Lower lobe of right lung (tissue), 2 donors: Measurements from ENCODE around the gene PVR. TPM values are rescaled to one million over a fixed set of nuclear protein-coding genes. Genes with fewer than 3 reads are reported as not detected.
"Not testable (repeated sequence)": the region's sequence is repeated elsewhere in the genome, so short reads cannot be mapped to it uniquely, and the experiment has no call there.

ENCODE experiments used
- ATAC-seq, 2 donors: fragments of 200-7000 bp; cut with Tn5 transposase; one replicate each; pipeline ENCODE4 v1.9.1; 2020 to 2022; ENCODE audit warnings: mild to moderate bottlenecking in 2 of 2, moderate library complexity in 2 of 2
- DNase-seq: peaks from one replicate; pipeline ENCODE4 v3.0.0-alpha.2; 2020
- H3K27ac ChIP-seq: fragments of 200-600 bp; one replicate; pipeline ENCODE4 v1.8.0; 2022
- H3K27me3 ChIP-seq: fragments of 200-600 bp; one replicate; pipeline ENCODE4 v1.8.0; 2022; ENCODE audit warnings: low read depth
- H3K36me3 ChIP-seq: fragments of 200-600 bp; one replicate; pipeline ENCODE4 v1.8.0; 2022; ENCODE audit warnings: mild to moderate bottlenecking
- H3K4me1 ChIP-seq: fragments of 200-600 bp; one replicate; pipeline ENCODE4 v1.8.0; 2022
- H3K4me3 ChIP-seq: fragments of 200-600 bp; one replicate; pipeline ENCODE4 v1.8.0; 2022; ENCODE audit warnings: mild to moderate bottlenecking
- H3K9me3 ChIP-seq: fragments of 200-600 bp; one replicate; pipeline ENCODE4 v1.8.0; 2022
- intact Hi-C: fragments of 100-400 bp; cut with DNase I; formaldehyde crosslinking; loops from one replicate; pipeline ENCODE4 v1.11.0; 2022
- total RNA-seq: library from RNA; stranded (reverse); fragmentation: NEBNext Ultra II Directional; extraction: Animal tissue kit (Norgen Biotek cat#: 25700); gene quantifications from one replicate; pipeline ENCODE4 v1.2.1, GENCODE V29; 2021
- TF ChIP-seq, protein P1 (sequence below): fragments of 200-600 bp; IDR thresholded peaks from one replicate; pipeline ENCODE4 v1.8.0; 2022; ENCODE audit warnings: antibody characterized with exemption, mild to moderate bottlenecking
- donor health status: DM: no; HTN: yes; CAD: no; lungs with severe emphysema.

The PVR gene
- total RNA-seq, 1 donor from 2014 or later: 35.0 TPM

DNA sequence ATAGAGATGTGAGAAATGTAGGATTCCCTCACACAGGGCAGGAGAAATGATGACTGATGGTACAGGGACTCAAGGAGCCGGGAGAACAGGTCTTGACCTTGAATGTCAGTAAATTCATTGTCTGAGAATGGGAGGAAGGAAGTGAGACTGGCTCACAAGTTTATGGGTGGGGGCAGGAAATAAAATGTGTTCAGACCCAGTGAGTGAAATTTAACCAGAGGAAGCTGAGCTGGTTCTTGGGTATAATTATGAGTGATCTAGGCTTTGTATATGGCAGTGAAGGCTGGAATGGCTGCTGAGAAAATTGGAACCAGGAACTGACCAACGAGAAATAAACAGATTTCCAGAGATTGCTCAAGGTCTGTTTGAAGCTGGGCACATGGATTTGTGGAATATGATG is 36.7 kb upstream of the PVR start:
- intact Hi-C loops: no loop called here
- Histone ChIP-seq H3K27me3 (no peaks in the 10 kb centered on the region), H3K4me1 (peaks cover 33% of the 10 kb centered on the region), H3K27ac (peak overlapping the region; percentile 64), H3K9me3 (no peaks in the 10 kb centered on the region), H3K36me3 (no peaks in the 10 kb centered on the region), H3K4me3 (no peak overlapping the region)
- DNase-seq (no peak), ATAC-seq (peak; percentile 23 to 30)
- TF ChIP-seq, protein P1, sequence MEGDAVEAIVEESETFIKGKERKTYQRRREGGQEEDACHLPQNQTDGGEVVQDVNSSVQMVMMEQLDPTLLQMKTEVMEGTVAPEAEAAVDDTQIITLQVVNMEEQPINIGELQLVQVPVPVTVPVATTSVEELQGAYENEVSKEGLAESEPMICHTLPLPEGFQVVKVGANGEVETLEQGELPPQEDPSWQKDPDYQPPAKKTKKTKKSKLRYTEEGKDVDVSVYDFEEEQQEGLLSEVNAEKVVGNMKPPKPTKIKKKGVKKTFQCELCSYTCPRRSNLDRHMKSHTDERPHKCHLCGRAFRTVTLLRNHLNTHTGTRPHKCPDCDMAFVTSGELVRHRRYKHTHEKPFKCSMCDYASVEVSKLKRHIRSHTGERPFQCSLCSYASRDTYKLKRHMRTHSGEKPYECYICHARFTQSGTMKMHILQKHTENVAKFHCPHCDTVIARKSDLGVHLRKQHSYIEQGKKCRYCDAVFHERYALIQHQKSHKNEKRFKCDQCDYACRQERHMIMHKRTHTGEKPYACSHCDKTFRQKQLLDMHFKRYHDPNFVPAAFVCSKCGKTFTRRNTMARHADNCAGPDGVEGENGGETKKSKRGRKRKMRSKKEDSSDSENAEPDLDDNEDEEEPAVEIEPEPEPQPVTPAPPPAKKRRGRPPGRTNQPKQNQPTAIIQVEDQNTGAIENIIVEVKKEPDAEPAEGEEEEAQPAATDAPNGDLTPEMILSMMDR: no peak

DNA sequence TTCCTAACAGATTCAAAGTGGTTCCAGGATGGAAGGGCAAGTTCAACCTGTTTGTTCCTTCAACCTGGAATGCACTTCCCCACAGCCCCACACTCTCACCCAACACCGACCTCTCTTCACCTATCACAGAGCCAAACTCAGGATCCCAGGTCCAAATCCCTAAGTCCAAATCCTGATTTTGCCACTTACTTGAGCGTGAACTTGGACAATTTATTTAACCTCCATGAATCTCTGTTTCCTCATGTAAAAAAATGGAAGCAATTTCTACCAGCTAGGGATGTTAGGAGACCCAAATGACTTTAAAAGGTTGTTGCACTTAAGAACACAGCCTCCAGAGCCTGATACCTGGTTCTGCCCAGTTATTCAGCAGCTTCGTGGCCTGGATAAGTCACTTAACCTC is 35.8 kb upstream of the PVR start:
- TF ChIP-seq, protein P1: no peak

DNA sequence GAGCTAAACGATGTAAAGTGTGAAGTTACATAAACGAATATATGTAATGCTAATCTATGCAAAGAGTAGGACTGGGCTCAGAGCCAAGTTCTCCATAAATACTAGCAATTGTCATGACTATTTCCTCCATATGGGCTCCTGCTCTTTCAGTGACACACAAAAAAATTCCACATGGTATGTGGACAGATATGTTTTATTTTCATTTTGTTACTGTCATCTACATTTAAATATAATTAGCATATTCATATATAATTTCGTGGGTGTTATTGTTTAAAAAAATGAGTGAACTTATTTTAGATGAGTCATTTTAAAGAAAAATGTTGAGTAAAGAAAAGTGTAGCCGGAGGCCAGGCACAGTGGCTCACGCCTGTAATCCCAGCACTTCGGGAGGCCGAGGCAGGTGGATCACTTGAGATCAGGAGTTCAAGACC is 35.3 kb upstream of the PVR start:
- intact Hi-C loops: no loop called here
- no peak overlapping the region for H3K4me3 ChIP-seq
- DNase-seq: no peak
- no peaks in the 10 kb centered on the region for H3K27me3 ChIP-seq
- TF ChIP-seq, protein P1: no peak
- no peaks in the 10 kb centered on the region for H3K9me3 ChIP-seq
- no peak for ATAC-seq
- peaks cover 28% of the 10 kb centered on the region for H3K4me1 ChIP-seq
- H3K36me3 ChIP-seq: no peaks in the 10 kb centered on the region
- no peak overlapping the region for H3K27ac ChIP-seq

More for the DNA sequence above, 35.8 kb upstream of the PVR start:
- no peak overlapping the region for H3K27ac ChIP-seq
- no peaks in the 10 kb centered on the region for H3K27me3 ChIP-seq
- DNase-seq (no peak), ATAC-seq (no peak)
- intact Hi-C loops: no loop called here
- no peaks in the 10 kb centered on the region for H3K9me3 ChIP-seq
- no peaks in the 10 kb centered on the region for H3K36me3 ChIP-seq
- H3K4me3 ChIP-seq: no peak overlapping the region
- peaks cover 33% of the 10 kb centered on the region for H3K4me1 ChIP-seq

DNA sequence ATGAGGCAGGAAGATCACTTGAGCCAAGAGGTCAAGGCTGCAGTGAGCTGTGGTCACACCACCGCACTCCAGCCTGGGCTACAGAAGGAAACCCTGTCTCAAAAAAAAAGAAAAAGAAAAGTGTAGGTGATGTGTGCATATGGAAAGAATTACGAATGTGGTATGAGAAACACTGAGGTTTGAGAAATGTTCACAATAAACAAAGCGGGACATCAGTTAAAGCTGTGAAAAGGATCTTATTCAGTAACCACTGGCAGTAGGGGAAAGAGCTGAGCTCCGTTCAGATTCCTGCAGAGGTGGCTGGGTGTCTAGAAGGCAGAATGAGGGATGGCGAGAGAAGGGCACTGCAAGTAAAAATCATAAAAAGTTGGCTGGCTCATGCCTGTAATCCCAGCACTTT is 34.5 kb upstream of the PVR start:
- H3K27me3 ChIP-seq: no peaks in the 10 kb centered on the region
- DNase-seq (no peak), ATAC-seq (no peak)
- peaks cover 20% of the 10 kb centered on the region for H3K4me1 ChIP-seq
- intact Hi-C loops: no loop called here
- H3K36me3 ChIP-seq: no peaks in the 10 kb centered on the region
- H3K4me3 ChIP-seq: no peak overlapping the region
- no peak overlapping the region for H3K27ac ChIP-seq
- TF ChIP-seq, protein P1: no peak
- H3K9me3 ChIP-seq: no peaks in the 10 kb centered on the region

DNA sequence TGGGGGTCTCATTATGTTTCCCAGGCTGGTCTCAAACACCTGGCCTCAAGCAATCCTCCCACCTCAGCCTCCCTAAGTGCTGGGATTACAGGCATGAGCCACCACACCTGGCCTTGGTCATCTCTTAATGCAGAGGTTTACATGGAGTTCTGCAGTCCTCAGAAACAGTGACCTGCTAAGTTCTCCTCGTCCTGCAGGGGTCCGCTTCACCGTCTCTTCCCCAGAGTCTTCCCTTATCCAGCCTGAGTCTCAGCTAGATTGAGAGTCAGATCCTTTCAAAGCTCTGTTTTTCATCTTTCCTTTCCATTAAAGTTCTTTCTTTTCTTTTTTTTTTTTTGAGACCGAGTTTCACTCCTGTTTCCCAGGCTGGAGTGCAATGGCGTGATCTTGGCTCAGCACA is 33.2 kb upstream of the PVR start:
- H3K36me3 ChIP-seq, H3K9me3 ChIP-seq, H3K27ac ChIP-seq, H3K4me3 ChIP-seq, H3K27me3 ChIP-seq, intact Hi-C loops, DNase-seq: not testable (repeated sequence)
- H3K4me1 ChIP-seq: peaks cover 23% of the 10 kb centered on the region
- peak in 1 of 2 donors; percentile 53 for ATAC-seq
- TF ChIP-seq, protein P1: peak; percentile 41
